SU-DHL-6 (cell line): ENCODE data around the gene HOMER2.
A peak's percentile ranks its signal among the peaks of the same experiment; 100 is the strongest.

ENCODE experiments used
- EZH2phosphoT487 ChIP-seq: fragments of 200-600 bp; sonication (generic), shearing (Covaris generic); conservative IDR thresholded peaks from 2 replicates; pipeline ENCODE4 v1.6.1; 2018; ENCODE audit warnings: mild to moderate bottlenecking, antibody characterized with exemption, low read length, moderate library complexity, mixed read lengths
- TF ChIP-seq, protein P1 (sequence below): fragments of 200-600 bp; sonication (generic); IDR thresholded peaks from one replicate; pipeline ENCODE4 v1.5.1; 2017; ENCODE audit warnings: antibody characterized with exemption, mild to moderate bottlenecking, low read length, moderate library complexity; ENCODE audit not compliant: insufficient read depth, poor library complexity, severe bottlenecking

DNA sequence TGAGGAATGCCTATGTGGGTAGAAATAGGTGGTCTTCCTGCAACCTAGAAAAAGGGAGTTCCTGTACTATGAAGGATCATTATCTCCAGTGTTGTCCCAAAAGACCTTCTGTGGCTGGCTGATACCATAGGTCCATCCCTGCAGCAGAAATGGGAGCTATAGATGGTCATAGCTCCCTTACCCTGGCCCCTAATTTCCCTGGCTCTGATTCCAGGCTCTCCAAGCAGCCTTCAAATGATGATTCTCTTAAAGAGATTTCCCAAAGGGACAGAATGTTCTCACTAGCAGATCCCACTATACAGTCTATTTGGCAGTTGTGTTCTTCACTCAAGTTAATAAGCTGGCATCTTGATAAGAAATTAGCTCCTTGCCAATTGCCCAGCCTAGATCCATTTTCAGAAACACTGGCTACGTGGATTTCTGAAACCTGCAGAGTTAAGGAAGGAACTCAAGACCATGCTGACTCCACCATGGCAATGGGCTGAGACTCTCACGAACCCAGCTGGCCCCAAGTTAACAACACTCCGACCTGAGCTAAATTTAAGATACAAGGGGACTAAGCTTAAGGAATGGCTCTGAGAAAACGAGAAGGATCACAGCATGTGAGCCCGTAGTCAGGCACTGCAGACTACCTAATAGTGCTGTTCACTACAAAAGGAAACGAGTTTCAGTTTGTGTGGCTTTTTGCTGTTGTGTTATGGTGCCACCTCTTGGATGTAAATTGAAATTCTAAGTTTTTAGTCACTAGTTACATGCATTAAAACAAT, 47.6 kb upstream of the HOMER2 start:
- TF ChIP-seq, protein P1, sequence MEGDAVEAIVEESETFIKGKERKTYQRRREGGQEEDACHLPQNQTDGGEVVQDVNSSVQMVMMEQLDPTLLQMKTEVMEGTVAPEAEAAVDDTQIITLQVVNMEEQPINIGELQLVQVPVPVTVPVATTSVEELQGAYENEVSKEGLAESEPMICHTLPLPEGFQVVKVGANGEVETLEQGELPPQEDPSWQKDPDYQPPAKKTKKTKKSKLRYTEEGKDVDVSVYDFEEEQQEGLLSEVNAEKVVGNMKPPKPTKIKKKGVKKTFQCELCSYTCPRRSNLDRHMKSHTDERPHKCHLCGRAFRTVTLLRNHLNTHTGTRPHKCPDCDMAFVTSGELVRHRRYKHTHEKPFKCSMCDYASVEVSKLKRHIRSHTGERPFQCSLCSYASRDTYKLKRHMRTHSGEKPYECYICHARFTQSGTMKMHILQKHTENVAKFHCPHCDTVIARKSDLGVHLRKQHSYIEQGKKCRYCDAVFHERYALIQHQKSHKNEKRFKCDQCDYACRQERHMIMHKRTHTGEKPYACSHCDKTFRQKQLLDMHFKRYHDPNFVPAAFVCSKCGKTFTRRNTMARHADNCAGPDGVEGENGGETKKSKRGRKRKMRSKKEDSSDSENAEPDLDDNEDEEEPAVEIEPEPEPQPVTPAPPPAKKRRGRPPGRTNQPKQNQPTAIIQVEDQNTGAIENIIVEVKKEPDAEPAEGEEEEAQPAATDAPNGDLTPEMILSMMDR = peak; percentile 31
- no peak for TF ChIP-seq EZH2phosphoT487
